ENCODE results near the gene PLIN3.
A peak's percentile ranks its signal among the peaks of the same experiment; 100 is the strongest.
"Not testable (repeated sequence)": the region's sequence is repeated elsewhere in the genome, so short reads cannot be mapped to it uniquely, and the experiment has no call there.

PLIN3 gene

DNA sequence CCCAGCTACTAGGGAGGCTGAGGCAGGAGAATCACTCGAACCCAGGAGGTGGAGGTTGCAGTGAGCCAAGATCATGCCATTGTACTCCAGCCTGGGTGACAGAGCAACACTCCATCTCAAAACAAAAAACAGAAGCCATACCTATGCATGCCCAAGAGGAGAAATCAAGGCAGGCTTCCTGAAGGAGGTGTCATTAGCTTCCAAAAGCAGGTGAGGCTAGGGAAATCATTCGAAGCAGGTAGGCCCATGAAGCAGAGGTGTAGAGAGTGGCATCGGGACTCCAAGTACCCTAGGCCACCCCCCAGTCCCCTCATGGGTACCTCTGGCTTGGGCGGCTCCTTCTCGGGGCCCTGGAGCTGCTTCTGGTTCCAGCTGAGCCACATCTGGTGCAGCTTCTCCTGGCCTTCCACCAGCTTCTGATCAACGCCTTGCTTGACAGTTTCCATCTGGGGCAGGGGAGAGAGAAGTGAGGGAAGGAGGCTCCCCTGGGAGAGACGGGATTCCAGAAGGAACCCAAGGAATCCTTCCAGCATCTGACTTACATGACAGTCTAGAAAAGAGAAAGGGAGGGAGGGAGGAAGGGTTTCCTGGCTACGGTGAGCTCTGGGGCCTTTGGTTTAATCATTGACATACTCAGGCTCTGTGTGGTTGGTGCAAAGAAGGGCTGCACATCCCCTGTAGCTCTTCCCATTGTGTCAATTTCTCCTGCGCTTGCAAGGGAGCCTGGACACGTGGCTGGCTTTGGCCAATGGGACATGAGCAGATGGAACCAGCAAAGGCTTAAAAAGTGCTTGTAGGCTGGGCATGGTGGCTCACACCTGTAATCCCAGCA lies 22.9 kb downstream of the PLIN3 start:
- DNase-seq: no peak

DNA sequence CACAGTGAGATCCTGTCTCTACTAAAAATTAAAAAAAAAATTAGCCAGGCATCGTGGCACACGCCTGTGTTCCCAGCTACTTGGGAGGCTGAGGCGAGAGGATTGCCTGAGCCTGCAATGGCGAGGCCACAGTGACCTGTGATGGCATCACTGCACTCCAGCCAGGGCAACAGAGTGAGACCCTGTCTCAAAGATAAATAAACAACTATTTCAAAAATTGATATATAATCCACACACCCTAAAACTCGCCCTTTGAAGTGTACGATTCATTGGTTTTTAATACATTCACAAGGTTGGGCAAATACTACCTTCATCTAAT lies 23.9 kb downstream of the PLIN3 start:
- DNase-seq: no peak

- no peak for DNase-seq
These were observed 28.3 kb downstream of the PLIN3 start for GRCh38 chr19:4839192-4839591.

GRCh38 chr19:4832776-4833175 lies 34.7 kb downstream of the PLIN3 start:
- no peak for DNase-seq

DNA sequence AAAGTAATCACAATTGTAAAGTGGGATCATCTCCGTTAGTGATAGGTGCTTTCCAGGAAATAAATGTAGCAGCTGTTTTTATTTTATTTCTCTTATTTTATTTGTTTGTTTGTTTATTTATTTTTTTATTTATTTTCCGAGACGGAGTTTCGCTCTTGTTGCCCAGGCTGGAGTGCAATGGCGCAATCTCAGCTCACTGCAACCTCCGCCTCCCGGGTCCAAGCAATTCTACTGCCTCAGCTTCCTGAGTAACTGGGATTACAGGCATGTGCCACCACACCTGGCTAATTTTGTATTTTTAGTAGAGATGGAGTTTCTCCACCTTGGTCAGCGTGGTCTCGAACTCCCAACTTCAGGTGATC lies 35.5 kb downstream of the PLIN3 start:
- not testable (repeated sequence) for DNase-seq

DNA sequence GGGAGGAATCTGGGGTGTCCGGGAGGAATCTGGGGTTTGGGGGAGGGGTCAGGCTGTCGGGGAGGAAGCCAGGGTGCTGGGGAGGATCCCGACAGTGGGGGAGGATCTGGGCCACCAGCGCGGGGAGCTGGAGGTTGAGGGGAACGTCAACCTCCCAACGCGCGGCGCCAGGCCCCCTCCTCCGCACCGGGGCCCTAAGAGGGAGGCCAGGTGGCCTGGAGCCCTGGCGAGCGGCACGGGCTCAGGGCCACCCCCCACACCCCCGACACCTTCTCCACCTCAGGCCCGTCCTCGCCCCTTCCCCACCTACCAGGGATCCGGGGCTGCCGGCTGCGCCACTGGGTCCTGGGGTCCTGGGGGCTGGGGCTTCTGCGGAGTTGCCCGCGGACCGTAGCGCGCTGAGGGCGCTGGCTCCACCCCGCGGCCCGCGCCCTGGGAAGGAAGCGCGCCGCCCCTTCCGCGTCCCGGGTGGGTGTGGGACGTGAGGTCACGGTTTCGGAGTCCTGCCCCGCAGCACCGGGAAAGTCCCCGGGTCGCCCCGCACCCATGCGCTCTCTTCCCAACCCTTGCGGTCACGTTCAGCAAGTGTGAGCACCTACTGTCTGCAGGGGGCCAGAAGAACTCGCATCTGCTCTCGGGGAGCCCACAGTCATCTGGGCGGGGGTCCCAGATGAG lies 36.0 kb downstream of the PLIN3 start, which contains the start of gene TICAM1:
Gene TICAM1, minus strand, starts transcription at position 409 of the 675 bp plus-strand sequence. CDS start 13,335 bp downstream, outside the sequence.
- peak; percentile 71 for DNase-seq

DNA sequence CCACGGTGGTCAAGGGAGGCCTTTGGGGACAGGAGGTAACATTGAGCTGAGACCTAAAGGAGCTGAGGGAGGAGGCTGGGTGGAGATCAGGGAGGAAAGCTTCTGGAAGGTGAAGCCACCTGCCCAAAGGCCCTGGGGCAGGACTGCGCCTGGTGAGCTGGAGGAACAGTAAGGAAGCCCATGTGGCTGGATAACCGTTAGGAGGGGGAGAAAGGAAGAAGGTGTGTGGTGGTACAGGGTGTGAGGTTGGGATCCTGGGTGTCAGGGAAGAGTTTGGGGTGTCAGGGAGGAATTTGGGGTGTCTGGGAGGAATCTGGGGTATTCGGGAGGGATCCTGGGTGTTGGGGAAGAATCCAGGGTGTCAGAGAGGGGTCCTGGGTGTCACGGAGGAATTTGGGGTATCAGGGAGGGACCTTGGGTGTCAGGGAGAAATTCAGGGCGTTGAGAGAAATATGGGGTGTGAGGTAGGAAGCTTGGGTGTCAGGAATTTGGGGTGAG lies 36.6 kb downstream of the PLIN3 start:
- DNase-seq: no peak

DNA sequence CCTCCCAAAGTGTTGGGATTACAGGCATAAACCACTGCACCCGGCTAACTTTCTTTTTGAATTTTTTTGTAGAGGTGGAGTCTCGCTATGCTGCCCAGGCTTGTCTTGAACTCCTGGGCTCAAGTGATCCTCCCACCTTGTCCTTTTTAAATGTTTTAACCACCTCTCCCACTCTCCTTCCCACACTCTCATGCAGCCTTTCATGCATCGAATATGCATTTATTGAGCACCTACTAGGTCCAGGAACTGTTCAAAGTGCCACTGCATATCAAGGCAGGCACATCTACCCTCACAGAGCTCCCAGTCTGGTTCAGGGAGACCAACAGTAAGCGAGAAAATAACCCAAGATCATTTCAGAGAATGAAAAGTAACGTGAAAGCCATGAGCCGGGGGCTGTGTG lies 37.1 kb downstream of the PLIN3 start:
- no peak for DNase-seq

- DNase-seq: no peak
These were observed 38.3 kb downstream of the PLIN3 start for GRCh38 chr19:4829001-4829712.

- no peak for DNase-seq
These were observed 43.9 kb downstream of the PLIN3 start for GRCh38 chr19:4823577-4823976.

- DNase-seq: not testable (repeated sequence)
These were observed 45.1 kb downstream of the PLIN3 start for GRCh38 chr19:4822354-4822753.

DNA sequence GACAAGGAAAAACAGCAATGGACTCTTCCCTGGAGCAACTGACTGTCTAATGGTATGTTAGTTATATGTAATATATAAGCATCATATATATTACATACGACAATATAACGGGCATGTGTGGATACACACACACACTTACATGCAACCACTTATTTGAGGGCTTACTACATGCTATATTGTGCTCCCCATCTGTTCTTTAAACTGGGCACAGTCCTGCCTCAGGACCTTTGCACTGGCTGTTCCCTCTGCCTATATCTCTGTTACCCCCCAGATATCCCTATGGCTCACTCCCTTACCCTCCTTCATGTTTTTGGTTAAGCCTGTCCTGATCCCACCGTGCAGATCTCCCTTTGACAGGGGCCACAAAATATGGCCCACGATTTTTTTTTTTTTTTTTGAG lies 46.2 kb downstream of the PLIN3 start:
- no peak for DNase-seq

- no peak for DNase-seq
These were observed 49.8 kb downstream of the PLIN3 start for GRCh38 chr19:4817467-4818277.

DNA sequence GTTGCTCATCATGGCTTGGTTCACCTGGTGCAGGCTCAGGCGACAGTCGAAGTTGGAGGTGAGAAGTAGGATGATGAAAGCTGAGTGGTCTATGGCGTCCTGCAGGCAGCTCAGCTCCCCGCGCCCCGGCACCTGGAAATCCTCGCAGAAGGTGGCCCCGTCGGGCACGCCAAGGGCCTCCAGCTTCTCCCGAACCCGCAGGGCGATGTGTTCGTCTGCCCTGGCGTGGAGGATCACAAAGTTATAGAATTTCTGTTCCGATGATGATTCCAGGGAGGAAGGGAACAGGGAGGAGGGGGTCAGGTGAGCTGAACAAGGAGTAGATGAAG lies 50.6 kb downstream of the PLIN3 start:
- no peak for DNase-seq

- DNase-seq: no peak
These were observed 51.1 kb downstream of the PLIN3 start for GRCh38 chr19:4816202-4816949.

- DNase-seq: peak; percentile 79
These were observed 51.9 kb downstream of the PLIN3 start for GRCh38 chr19:4815426-4816201.

- no peak for DNase-seq
These were observed 52.6 kb downstream of the PLIN3 start for GRCh38 chr19:4814625-4815425.

GRCh38 chr19:4811328-4812131 lies 55.9 kb downstream of the PLIN3 start:
- DNase-seq: peak; percentile 88

DNA sequence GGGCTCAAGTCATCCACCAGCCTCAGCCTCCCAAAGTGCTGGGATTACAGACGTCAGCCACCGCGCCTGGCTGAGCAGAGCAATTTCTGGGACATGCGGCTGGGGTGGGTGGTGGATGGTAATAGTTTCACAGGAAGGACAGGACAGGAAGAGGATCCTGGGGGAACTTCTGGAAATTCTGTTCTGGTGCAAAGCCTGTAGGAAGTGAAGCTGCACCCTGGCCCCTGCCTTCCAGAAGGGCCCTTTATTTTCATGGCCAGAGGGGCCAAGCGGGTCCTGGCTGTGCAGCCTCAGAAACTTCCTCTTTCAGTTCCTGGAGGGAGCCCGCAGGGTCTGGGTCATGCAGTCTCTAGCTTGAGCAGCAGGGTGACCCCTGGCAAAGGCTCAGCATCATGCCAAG lies 60.3 kb downstream of the PLIN3 start:
- no peak for DNase-seq

DNA sequence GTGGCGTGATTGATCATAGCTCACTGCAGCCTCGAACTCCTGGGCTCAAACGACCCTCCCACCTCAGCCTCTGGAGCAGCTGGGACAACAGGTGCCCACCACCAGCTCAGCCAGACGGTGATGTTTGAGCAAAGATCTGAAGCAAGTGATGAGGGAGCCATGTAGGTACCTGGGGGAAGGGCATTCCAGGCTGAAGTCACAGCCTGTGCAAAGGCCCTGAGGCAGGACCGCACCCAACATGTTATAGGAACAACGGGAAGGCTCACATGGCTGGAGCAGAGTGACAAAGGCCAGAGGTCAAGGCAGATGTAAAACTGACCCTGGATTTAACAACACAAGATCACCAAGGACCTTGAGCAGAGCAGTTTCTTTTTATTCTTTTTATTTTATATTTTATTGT lies 61.1 kb downstream of the PLIN3 start:
- no peak for DNase-seq
